K562 (cell line): ENCODE results near the gene PTBP3.

Experiments
- ZBTB17 ChIP-seq: fragments of 450-650 bp; formaldehyde crosslinking; IDR thresholded peaks from 2 replicates; pipeline ENCODE4 v1.4.0; 2020; ENCODE audit warnings: mild to moderate bottlenecking
- TF ChIP-seq, protein P1 (sequence below): IDR thresholded peaks from 2 replicates; pipeline ENCODE4 v1.6.1; 2011; ENCODE audit warnings: borderline replicate concordance, low read depth, mild to moderate bottlenecking, moderate library complexity, low read length; ENCODE audit not compliant: insufficient read depth, poor library complexity, severe bottlenecking
- TF ChIP-seq, protein P2 (sequence below), 3 experiments: IDR thresholded peaks in 2 of 3; conservative IDR thresholded peaks in 1 of 3; 2 replicates each; pipeline ENCODE4 v1.5.1; 2011 to 2012; ENCODE audit warnings: low read length in 3 of 3, mild to moderate bottlenecking in 3 of 3, control low read depth in 2 of 3, improper control_type of control experiment in 1 of 3, inconsistent platforms in 1 of 3, low read depth in 1 of 3, mixed read lengths in 1 of 3, moderate library complexity in 1 of 3; ENCODE audit not compliant: insufficient read depth in 2 of 3

DNA sequence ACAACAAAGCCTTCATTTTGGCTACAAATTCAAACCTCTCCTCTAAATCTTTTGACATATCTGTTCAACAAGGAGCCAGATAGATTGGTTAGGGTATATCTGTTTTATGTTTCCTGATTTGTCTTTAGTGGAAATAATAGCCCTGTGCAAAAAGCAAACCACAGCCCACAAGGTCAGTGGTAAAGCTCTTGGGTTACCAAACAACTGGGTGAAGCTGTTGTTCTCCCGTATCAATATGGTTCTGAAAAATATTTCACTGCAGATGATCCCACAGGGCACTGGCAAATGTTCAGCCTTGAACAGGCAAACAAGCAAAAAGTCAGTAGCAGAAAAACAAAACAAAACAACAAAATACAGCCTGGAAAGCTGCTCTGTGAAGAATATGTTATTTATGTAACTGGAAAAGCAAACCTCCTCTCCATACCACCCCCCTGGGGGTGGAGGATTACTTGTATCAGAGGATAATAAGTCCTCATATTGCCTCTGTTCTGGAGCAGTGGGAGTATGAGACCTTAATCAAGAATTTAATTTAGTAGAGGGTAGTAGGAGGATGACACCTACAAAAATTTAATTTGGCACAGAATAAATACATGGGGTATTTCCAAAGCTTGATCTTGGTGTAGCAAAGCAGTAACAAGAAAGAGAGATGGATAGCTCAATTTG, 20.8 kb upstream of the PTBP3 start:
- TF ChIP-seq, protein P1, sequence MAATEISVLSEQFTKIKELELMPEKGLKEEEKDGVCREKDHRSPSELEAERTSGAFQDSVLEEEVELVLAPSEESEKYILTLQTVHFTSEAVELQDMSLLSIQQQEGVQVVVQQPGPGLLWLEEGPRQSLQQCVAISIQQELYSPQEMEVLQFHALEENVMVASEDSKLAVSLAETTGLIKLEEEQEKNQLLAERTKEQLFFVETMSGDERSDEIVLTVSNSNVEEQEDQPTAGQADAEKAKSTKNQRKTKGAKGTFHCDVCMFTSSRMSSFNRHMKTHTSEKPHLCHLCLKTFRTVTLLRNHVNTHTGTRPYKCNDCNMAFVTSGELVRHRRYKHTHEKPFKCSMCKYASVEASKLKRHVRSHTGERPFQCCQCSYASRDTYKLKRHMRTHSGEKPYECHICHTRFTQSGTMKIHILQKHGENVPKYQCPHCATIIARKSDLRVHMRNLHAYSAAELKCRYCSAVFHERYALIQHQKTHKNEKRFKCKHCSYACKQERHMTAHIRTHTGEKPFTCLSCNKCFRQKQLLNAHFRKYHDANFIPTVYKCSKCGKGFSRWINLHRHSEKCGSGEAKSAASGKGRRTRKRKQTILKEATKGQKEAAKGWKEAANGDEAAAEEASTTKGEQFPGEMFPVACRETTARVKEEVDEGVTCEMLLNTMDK = no peak
- TF ChIP-seq ZBTB17 (CRISPR knock-in tag) = no peak
- TF ChIP-seq, protein P2, sequence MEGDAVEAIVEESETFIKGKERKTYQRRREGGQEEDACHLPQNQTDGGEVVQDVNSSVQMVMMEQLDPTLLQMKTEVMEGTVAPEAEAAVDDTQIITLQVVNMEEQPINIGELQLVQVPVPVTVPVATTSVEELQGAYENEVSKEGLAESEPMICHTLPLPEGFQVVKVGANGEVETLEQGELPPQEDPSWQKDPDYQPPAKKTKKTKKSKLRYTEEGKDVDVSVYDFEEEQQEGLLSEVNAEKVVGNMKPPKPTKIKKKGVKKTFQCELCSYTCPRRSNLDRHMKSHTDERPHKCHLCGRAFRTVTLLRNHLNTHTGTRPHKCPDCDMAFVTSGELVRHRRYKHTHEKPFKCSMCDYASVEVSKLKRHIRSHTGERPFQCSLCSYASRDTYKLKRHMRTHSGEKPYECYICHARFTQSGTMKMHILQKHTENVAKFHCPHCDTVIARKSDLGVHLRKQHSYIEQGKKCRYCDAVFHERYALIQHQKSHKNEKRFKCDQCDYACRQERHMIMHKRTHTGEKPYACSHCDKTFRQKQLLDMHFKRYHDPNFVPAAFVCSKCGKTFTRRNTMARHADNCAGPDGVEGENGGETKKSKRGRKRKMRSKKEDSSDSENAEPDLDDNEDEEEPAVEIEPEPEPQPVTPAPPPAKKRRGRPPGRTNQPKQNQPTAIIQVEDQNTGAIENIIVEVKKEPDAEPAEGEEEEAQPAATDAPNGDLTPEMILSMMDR (IDR thresholded peaks at IDR 0.05 in 2 of 3, conservative IDR thresholded peaks at IDR 0.05 in 1 of 3; ENCODE audit: insufficient read depth in 2 of 3, low read depth in 1 of 3, low read length in 3 of 3) = no peak
